ENCODE data around the gene C16orf92.

Gene C16orf92

DNA sequence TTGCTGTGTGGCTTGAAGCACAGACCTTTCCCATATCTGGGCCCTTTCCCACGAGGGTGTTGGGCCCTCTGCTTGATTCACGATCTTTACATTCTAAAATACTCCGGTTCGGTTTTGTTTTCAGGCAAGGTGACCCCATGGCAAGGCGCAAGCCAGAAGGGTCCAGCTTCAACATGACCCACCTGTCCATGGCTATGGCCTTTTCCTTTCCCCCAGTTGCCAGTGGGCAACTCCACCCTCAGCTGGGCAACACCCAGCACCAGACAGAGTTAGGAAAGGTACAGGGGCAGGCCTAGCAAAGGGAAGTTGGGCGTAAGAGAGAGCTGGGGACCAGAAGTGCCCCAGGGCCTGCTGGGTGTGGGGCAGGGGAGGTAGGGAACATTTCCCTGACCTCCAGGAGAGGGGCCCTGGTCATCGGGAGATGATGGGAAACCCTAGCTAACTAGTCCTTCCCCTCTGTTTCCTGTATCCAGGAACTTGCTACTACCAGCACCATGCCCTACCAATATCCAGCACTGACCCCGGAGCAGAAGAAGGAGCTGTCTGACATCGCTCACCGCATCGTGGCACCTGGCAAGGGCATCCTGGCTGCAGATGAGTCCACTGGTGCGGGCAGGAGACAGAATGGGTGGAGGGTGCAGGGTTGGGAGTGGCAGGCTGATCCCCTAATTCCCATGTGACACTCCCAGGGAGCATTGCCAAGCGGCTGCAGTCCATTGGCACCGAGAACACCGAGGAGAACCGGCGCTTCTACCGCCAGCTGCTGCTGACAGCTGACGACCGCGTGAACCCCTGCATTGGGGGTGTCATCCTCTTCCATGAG, 44.0 kb downstream of the C16orf92 start:
- H3K4me3 ChIP-seq (ENCODE audit: low read depth, low read length), result peak overlapping the region; percentile 100
- H3K9me3 ChIP-seq (ENCODE audit: control insufficient read depth, insufficient read depth, low read depth, low read length), result no peaks in the 10 kb centered on the region
- peak overlapping the region; percentile 86; the same call in 1 of the 2 replicates for H3K27ac ChIP-seq (ENCODE audit: low read depth, low read length)
- H3K4me1 ChIP-seq (ENCODE audit: control insufficient read depth, insufficient read depth, low read length), result peaks cover 21% of the 10 kb centered on the region
- peak overlapping the region; percentile 99 for H3K9ac ChIP-seq (ENCODE audit: low read length)
- H3K27me3 ChIP-seq (ENCODE audit: control insufficient read depth, insufficient read depth, low read length), result no peaks in the 10 kb centered on the region
- H3K36me3 ChIP-seq (ENCODE audit: control insufficient read depth, insufficient read depth, low read length), result peaks cover 62% of the 10 kb centered on the region

DNA sequence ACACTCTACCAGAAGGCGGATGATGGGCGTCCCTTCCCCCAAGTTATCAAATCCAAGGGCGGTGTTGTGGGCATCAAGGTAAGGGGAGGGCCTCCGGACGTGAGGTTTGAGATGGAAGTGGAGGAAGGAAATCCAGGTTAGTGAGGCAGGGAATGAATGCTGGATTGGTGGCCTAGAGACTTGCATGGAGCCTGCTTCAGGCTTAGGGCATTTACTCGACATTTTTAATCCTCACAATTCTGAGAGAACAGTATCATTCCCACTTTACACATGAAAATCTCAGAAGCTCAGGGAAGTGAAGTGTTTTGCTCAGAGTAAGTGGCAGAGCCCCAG, 44.6 kb downstream of the C16orf92 start:
- no peaks in the 10 kb centered on the region for H3K9me3 ChIP-seq (ENCODE audit: control insufficient read depth, insufficient read depth, low read depth, low read length)
- H3K27ac ChIP-seq (ENCODE audit: low read depth, low read length), result no peak overlapping the region
- H3K36me3 ChIP-seq (ENCODE audit: control insufficient read depth, insufficient read depth, low read length), result peaks cover 67% of the 10 kb centered on the region
- H3K27me3 ChIP-seq (ENCODE audit: control insufficient read depth, insufficient read depth, low read length), result no peaks in the 10 kb centered on the region
- peak overlapping the region; percentile 100 for H3K4me3 ChIP-seq (ENCODE audit: low read depth, low read length)
- H3K9ac ChIP-seq (ENCODE audit: low read length), result peak overlapping the region; percentile 99
- H3K4me1 ChIP-seq (ENCODE audit: control insufficient read depth, insufficient read depth, low read length), result peaks cover 21% of the 10 kb centered on the region

DNA sequence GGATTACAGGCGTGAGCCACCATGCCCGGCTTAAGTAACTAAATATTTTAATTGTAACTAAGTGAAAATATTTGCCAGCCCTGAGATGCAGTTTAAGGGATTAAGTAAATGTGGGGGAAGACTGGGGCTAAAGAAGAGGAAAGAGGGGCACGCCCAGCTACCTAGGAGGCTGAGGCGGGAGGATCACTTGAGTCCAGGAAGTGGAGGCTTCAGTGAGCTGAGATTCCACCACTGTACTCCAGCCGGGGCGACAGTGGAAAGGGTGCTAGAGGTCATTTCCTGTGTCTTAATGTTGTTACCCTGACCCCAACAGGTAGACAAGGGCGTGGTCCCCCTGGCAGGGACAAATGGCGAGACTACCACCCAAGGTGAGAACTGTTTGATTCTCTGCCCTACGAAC, 45.3 kb downstream of the C16orf92 start:
- Histone ChIP-seq H3K27ac (ENCODE audit: low read depth, low read length) (no peak overlapping the region), H3K9ac (ENCODE audit: low read length) (peak overlapping the region; percentile 23), H3K4me3 (ENCODE audit: low read depth, low read length) (no peak overlapping the region), H3K9me3 (ENCODE audit: control insufficient read depth, insufficient read depth, low read depth, low read length) (no peaks in the 10 kb centered on the region), H3K4me1 (ENCODE audit: control insufficient read depth, insufficient read depth, low read length) (peaks cover 18% of the 10 kb centered on the region), H3K27me3 (ENCODE audit: control insufficient read depth, insufficient read depth, low read length) (no peaks in the 10 kb centered on the region), H3K36me3 (ENCODE audit: control insufficient read depth, insufficient read depth, low read length) (peaks cover 67% of the 10 kb centered on the region)

DNA sequence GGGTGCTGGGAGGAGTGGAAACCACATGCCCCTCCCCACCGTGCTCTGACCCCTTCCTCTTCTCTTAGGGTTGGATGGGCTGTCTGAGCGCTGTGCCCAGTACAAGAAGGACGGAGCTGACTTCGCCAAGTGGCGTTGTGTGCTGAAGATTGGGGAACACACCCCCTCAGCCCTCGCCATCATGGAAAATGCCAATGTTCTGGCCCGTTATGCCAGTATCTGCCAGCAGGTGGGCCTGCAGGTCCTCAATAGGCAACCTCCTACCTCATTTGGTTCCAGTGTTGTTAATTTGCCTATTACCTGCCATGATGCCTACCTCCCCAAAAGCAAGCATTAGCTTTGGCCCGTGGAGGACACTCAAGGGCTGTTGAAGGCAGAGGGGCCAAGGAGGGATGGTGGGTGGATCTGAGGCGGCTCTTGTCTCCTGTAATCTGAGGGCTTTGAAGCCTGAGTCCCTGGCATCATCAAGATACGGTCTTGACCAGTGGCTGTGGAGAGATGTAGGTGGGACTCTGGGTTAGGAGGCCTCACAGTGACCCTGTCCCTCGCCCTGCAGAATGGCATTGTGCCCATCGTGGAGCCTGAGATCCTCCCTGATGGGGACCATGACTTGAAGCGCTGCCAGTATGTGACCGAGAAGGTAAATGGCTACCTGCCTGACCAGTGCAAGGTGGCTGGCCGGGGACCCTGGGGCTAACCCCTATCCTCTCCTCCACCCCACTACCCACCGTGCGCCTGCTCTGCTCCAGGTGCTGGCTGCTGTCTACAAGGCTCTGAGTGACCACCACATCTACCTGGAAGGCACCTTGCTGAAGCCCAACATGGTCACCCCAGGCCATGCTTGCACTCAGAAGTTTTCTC, 46.0 kb downstream of the C16orf92 start:
- Histone ChIP-seq H3K9me3 (ENCODE audit: control insufficient read depth, insufficient read depth, low read depth, low read length) (no peaks in the 10 kb centered on the region), H3K4me1 (ENCODE audit: control insufficient read depth, insufficient read depth, low read length) (peaks cover 12% of the 10 kb centered on the region), H3K4me3 (ENCODE audit: low read depth, low read length) (no peak overlapping the region), H3K27ac (ENCODE audit: low read depth, low read length) (no peak overlapping the region), H3K9ac (ENCODE audit: low read length) (peak overlapping the region; percentile 23), H3K36me3 (ENCODE audit: control insufficient read depth, insufficient read depth, low read length) (peaks cover 67% of the 10 kb centered on the region), H3K27me3 (ENCODE audit: control insufficient read depth, insufficient read depth, low read length) (no peaks in the 10 kb centered on the region)

DNA sequence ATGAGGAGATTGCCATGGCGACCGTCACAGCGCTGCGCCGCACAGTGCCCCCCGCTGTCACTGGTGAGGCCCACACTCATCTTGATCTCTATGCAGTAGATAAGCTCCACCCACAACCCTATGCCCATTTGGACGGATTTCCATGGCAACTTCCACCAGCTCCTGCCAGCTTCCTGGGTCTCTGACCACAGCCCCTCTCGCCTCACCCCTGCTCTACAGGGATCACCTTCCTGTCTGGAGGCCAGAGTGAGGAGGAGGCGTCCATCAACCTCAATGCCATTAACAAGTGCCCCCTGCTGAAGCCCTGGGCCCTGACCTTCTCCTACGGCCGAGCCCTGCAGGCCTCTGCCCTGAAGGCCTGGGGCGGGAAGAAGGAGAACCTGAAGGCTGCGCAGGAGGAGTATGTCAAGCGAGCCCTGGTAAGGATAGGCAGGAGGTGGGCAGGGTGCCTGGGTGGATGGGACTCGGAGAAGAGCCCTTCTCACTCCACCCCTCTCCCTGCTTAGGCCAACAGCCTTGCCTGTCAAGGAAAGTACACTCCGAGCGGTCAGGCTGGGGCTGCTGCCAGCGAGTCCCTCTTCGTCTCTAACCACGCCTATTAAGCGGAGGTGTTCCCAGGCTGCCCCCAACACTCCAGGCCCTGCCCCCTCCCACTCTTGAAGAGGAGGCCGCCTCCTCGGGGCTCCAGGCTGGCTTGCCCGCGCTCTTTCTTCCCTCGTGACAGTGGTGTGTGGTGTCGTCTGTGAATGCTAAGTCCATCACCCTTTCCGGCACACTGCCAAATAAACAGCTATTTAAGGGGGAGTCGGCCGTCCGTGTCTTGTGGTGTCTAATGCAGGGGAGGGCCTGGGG, 46.8 kb downstream of the C16orf92 start:
- Histone ChIP-seq H3K27me3 (ENCODE audit: control insufficient read depth, insufficient read depth, low read length) (no peaks in the 10 kb centered on the region), H3K4me3 (ENCODE audit: low read depth, low read length) (no peak overlapping the region), H3K27ac (ENCODE audit: low read depth, low read length) (no peak overlapping the region), H3K4me1 (ENCODE audit: control insufficient read depth, insufficient read depth, low read length) (peaks cover 11% of the 10 kb centered on the region), H3K9ac (ENCODE audit: low read length) (no peak overlapping the region), H3K9me3 (ENCODE audit: control insufficient read depth, insufficient read depth, low read depth, low read length) (no peaks in the 10 kb centered on the region), H3K36me3 (ENCODE audit: control insufficient read depth, insufficient read depth, low read length) (peaks cover 67% of the 10 kb centered on the region)

DNA sequence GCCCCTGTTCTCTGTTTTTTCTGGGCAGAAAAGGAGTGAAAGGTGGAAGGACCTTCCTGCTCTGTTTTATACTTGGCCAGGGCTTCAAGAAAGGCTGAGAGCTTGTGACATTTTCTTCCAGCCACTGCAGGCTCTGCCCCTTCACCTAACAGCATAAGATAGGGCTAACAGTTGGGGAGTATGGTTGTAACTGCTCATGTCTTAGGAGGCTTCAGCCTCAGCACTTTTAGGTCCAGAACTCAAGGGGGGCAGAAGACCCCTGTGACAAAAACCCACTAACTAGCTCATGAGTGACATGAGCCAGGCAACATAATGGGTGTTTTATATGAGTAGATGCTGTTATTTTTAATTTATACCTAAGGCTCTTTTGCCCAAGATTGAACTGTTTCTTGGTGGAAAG, 47.5 kb downstream of the C16orf92 start:
- no peaks in the 10 kb centered on the region for H3K27me3 ChIP-seq (ENCODE audit: control insufficient read depth, insufficient read depth, low read length)
- no peak overlapping the region for H3K27ac ChIP-seq (ENCODE audit: low read depth, low read length)
- H3K9me3 ChIP-seq (ENCODE audit: control insufficient read depth, insufficient read depth, low read depth, low read length), result no peaks in the 10 kb centered on the region
- H3K4me3 ChIP-seq (ENCODE audit: low read depth, low read length), result no peak overlapping the region
- no peak overlapping the region for H3K9ac ChIP-seq (ENCODE audit: low read length)
- H3K4me1 ChIP-seq (ENCODE audit: control insufficient read depth, insufficient read depth, low read length), result peaks cover 11% of the 10 kb centered on the region
- peaks cover 67% of the 10 kb centered on the region for H3K36me3 ChIP-seq (ENCODE audit: control insufficient read depth, insufficient read depth, low read length)
